Kidney epithelial cell (primary cell): Measurements from ENCODE around the gene GRID1. TPM values are rescaled to one million over a fixed set of nuclear protein-coding genes. Genes with fewer than 3 reads are reported as not detected.
"Not testable (repeated sequence)": the region's sequence is repeated elsewhere in the genome, so short reads cannot be mapped to it uniquely, and the experiment has no call there.

Experiments used
- DNase-seq: peaks from one replicate; pipeline ENCODE4 v3.0.0-alpha.2; 2010; ENCODE audit warnings: low read depth
- H3K27me3 ChIP-seq: 2 replicates; pipeline ENCODE4 v1.6.0; 2011; ENCODE audit warnings: low read length; ENCODE audit not compliant: control insufficient read depth, insufficient read depth
- H3K36me3 ChIP-seq: 2 replicates; pipeline ENCODE4 v1.5.1; 2011; ENCODE audit warnings: low read length; ENCODE audit not compliant: control insufficient read depth, insufficient read depth
- H3K4me3 ChIP-seq: 2 replicates; pipeline ENCODE4 v1.5.1; 2011; ENCODE audit warnings: low read depth, mild to moderate bottlenecking, control low read depth, low read length
- total RNA-seq: library from RNA; depleted of rRNA; stranded (reverse); fragments of >200 nt; gene quantifications from 2 replicates; pipeline ENCODE4 v1.2.3, GENCODE V29; 2015
- TF ChIP-seq, protein P1 (sequence below): IDR thresholded peaks from 2 replicates; pipeline ENCODE4 v1.5.1; 2011; ENCODE audit warnings: mild to moderate bottlenecking, moderate library complexity, low read length, control low read depth, inconsistent platforms; ENCODE audit not compliant: insufficient read depth, poor library complexity, severe bottlenecking

GRID1 gene
- total RNA-seq, 1 donor from 2014 or later = 0.33 TPM

DNA sequence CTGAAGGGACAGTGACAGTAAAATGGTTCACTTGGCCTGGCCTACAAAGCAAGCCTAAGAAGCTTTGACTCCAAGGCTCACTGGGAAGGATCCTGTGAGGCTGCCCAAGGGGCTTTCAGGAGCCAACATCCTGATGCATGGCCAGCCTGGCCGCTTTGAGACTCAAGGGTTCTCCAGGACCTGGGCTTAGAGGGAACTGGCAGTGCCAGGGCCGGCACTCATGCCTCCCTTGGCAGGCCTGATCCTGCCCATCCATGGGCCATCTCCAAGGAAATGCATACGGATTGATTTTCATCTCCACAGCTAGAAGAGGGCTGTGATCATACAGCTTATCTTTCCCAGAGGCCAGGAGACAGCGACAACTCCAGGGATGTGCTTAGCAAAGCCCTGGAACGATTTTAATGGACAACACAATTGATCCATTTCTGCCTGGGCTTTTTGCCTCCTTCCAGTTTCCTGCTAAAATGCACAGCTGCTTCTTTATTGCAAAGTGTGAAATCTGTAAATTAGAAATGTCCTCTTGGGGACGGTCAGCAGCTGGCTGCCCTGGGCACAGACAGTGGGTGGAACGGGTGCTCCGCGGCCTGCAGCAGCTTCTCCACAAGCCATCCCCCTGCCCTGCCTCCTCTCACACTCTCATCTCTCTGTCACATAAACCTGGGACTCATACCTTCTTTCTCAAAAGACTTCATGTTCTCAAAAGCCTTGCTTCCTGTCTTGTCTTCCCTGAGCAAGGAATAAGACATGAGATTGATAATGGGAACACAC is 288.5 kb downstream of the GRID1 start:
- no peak for DNase-seq
- no peaks in the 10 kb centered on the region for H3K27me3 ChIP-seq
- no peaks in the 10 kb centered on the region for H3K36me3 ChIP-seq
- TF ChIP-seq, protein P1, sequence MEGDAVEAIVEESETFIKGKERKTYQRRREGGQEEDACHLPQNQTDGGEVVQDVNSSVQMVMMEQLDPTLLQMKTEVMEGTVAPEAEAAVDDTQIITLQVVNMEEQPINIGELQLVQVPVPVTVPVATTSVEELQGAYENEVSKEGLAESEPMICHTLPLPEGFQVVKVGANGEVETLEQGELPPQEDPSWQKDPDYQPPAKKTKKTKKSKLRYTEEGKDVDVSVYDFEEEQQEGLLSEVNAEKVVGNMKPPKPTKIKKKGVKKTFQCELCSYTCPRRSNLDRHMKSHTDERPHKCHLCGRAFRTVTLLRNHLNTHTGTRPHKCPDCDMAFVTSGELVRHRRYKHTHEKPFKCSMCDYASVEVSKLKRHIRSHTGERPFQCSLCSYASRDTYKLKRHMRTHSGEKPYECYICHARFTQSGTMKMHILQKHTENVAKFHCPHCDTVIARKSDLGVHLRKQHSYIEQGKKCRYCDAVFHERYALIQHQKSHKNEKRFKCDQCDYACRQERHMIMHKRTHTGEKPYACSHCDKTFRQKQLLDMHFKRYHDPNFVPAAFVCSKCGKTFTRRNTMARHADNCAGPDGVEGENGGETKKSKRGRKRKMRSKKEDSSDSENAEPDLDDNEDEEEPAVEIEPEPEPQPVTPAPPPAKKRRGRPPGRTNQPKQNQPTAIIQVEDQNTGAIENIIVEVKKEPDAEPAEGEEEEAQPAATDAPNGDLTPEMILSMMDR = no peak
- H3K4me3 ChIP-seq = no peak overlapping the region

DNA sequence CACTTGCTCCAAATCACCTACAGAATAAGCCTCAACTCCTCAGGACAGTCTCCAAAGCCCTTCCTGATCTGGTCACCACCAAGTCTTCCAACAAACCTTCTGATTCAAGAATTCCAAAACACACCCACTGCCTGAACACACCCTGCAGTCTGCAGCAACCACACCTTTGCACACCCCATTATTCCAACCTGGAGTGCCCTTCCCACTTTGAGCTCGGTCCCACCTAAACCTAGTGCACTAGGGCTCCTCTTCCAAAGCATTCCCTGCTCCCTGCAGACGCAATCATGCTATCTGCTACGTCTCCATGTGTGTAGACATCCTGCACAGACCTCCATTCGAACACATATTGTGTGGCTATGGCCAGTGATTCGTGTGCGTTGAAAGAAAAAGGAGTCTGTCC is 289.3 kb downstream of the GRID1 start:
- H3K27me3 ChIP-seq = no peaks in the 10 kb centered on the region

DNA sequence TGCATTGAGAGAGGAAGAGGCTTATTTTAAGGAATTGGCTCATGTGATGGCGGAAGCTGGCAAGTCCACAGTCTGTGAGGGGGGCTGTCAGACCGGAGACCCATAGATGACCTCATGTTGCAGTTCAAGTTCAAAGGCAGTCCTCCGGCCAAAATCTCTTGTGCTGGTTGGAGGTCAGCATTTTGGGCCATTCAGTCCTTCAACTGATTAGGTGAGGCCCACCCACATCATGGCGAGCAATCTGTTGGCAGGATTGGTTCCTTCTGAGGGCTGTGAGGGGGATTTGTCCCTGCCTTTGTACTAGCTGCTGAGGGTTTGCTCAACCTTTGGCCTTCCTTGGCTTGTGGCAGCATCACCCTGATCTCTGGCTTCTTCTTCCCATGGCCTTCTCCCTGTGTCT is 290.1 kb downstream of the GRID1 start:
- H3K4me3 ChIP-seq, H3K36me3 ChIP-seq, DNase-seq, H3K27me3 ChIP-seq: not testable (repeated sequence)

More for the DNA sequence above, 289.3 kb downstream of the GRID1 start:
- no peaks in the 10 kb centered on the region for H3K36me3 ChIP-seq
- DNase-seq = no peak
- TF ChIP-seq, protein P1 = no peak
- H3K4me3 ChIP-seq = no peak overlapping the region

DNA sequence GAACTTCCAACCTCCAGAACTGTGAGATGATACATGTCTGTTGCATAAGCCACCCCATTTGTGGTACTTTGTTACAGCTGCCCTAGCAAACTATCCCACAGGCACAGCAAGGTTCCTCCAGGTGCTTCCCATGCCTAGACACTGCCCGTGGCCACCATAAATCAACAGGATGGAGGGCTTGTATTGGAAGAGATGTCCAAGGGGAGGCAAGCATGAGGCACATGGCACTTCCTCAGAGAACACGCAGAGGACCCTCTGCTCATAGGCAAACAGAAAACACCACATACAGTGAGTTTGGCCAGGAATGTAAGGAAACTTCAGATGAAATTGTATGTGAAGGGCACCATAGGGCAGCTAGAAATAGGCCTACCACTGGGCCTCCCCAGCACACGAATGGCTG is 291.1 kb downstream of the GRID1 start:
- TF ChIP-seq, protein P1 = no peak
- no peak for DNase-seq
- no peaks in the 10 kb centered on the region for H3K36me3 ChIP-seq
- H3K27me3 ChIP-seq = no peaks in the 10 kb centered on the region
- no peak overlapping the region for H3K4me3 ChIP-seq

DNA sequence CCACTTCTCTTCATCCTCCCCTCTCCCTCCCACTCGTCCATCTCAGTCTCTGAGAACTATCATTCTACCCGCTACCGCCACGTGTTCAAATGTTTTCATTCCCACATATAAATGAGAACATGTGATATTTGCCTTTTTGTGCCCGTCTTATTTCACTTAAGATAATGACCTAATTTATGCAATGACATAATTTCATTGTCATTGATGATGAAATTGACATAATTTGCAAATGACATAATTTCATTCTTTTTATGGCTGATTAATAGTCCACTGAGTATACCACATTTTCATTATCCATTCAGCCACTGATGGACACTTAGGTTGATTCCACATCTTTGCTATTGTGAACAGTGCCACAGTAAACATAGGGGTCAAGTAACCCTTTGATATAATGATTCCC is 292.3 kb downstream of the GRID1 start:
- TF ChIP-seq, protein P1 = no peak
- no peak overlapping the region for H3K4me3 ChIP-seq
- no peaks in the 10 kb centered on the region for H3K27me3 ChIP-seq
- no peak for DNase-seq
- no peaks in the 10 kb centered on the region for H3K36me3 ChIP-seq

DNA sequence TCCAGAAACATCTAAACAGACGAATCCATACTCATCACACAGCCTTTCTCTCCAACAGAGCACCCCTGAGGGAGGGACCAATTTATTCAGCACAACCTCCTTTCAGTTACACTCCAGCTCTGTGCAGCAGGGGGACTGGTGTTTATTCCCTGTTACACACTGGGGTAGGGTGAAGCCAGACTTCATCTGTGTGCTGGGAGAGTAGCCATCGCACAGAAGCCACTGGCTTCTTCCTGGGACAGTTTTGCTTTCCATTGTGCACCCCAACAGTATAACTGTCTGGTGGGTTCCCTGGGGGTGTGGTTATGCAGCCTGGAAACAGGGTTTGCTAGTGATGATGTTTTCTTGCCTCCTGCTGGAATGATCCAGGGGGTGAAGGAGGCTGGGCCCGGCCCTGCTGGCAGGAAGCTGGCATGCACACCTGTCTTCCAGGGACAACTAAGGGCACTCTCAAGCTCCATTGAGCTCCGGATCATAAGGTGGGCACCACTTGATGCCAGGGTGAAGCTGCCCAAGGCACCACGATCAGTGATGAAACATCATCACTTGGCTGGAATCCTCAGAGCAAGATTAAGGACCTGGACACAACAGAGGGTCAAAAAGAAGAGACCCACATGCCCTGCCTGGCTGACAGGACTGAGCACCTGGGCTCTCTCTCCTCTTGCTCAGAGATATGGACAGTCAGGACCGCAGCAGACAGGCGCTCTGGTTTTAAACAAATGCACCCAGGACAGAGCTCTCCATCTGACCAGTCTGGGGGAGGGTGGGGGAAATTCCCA is 293.2 kb downstream of the GRID1 start:
- no peaks in the 10 kb centered on the region for H3K36me3 ChIP-seq
- DNase-seq = no peak
- TF ChIP-seq, protein P1 = no peak
- no peak overlapping the region for H3K4me3 ChIP-seq
- no peaks in the 10 kb centered on the region for H3K27me3 ChIP-seq
